ENCODE results near the gene SLC1A2. TPM values are rescaled to one million over a fixed set of nuclear protein-coding genes. Genes with fewer than 3 reads are reported as not detected.

SLC1A2 gene
- total RNA-seq, 1 donor from 2014 or later = 0.10 TPM

DNA sequence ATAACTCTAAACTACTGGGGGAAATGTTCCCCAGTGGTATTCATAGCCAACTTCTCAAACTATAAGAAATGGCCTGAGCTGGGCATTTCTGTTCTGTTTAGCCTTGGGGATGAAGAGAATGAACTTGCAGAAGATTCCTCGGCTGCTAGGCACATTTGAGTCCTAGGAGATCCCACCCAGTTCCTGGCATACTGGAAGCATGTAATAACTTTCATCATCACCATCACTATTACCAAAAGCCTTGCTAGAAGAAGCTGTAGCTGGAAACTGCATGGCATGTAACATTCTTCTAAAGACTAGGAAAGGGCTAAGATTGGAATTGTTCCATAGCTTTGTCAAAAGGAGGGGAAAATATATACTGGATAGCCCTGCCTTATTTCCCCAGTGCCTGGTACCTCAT, 40.1 kb upstream of the SLC1A2 start:
- TF ChIP-seq, protein P1, sequence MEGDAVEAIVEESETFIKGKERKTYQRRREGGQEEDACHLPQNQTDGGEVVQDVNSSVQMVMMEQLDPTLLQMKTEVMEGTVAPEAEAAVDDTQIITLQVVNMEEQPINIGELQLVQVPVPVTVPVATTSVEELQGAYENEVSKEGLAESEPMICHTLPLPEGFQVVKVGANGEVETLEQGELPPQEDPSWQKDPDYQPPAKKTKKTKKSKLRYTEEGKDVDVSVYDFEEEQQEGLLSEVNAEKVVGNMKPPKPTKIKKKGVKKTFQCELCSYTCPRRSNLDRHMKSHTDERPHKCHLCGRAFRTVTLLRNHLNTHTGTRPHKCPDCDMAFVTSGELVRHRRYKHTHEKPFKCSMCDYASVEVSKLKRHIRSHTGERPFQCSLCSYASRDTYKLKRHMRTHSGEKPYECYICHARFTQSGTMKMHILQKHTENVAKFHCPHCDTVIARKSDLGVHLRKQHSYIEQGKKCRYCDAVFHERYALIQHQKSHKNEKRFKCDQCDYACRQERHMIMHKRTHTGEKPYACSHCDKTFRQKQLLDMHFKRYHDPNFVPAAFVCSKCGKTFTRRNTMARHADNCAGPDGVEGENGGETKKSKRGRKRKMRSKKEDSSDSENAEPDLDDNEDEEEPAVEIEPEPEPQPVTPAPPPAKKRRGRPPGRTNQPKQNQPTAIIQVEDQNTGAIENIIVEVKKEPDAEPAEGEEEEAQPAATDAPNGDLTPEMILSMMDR (IDR thresholded peaks at IDR 0.05) = no peak
- no peaks in the 10 kb centered on the region for H3K36me3 Mint-ChIP-seq (ENCODE audit: low read depth)
- H3K9me3 Mint-ChIP-seq (ENCODE audit: low read depth) = no peaks in the 10 kb centered on the region
- no peak overlapping the region for H3K27ac Mint-ChIP-seq (ENCODE audit: unreplicated experiment)
- DNase-seq (ENCODE audit: low spot score) = no peak
- no peak overlapping the region for H3K4me3 Mint-ChIP-seq (ENCODE audit: unreplicated experiment)
- H3K27me3 Mint-ChIP-seq (ENCODE audit: low read depth) = peaks cover 43% of the 10 kb centered on the region
- H3K4me1 Mint-ChIP-seq (ENCODE audit: low read depth) = peaks cover 9% of the 10 kb centered on the region

- TF ChIP-seq, protein P1 (IDR thresholded peaks at IDR 0.05) = no peak
- Mint-ChIP-seq H3K9me3 (ENCODE audit: low read depth) (no peaks in the 10 kb centered on the region), H3K36me3 (ENCODE audit: low read depth) (no peaks in the 10 kb centered on the region), H3K4me3 (ENCODE audit: unreplicated experiment) (no peak overlapping the region), H3K27ac (ENCODE audit: unreplicated experiment) (no peak overlapping the region), H3K4me1 (ENCODE audit: low read depth) (peaks cover 9% of the 10 kb centered on the region), H3K27me3 (ENCODE audit: low read depth) (peaks cover 41% of the 10 kb centered on the region)
- no peak for DNase-seq (ENCODE audit: low spot score)
Measured at GRCh38 chr11:35458846-35459245, 39.5 kb upstream of the SLC1A2 start.

DNA sequence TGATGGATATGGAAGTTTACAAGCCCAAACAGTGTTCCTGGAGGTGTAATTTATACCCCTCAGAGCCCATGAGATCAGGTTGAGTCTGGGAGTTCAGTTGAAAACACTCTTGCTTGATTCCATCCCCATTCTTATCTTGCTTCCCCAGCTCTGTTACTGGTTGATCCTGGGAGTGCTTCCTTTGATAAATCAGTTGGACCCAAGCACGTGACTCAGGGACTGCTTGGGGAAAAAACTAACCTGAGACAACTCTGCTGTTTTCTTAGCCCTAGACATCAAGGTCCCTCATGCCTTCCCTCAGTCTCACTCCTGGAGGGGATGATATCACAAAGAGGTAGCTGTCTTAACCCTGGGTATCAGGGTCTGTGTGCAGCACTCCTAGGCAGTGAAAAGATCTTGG, 35.0 kb upstream of the SLC1A2 start:
- H3K27me3 Mint-ChIP-seq (ENCODE audit: low read depth) = peaks cover 46% of the 10 kb centered on the region
- TF ChIP-seq, protein P1 (IDR thresholded peaks at IDR 0.05) = no peak
- H3K9me3 Mint-ChIP-seq (ENCODE audit: low read depth) = peaks cover 10% of the 10 kb centered on the region
- DNase-seq (ENCODE audit: low spot score) = no peak
- no peaks in the 10 kb centered on the region for H3K36me3 Mint-ChIP-seq (ENCODE audit: low read depth)
- H3K4me3 Mint-ChIP-seq (ENCODE audit: unreplicated experiment) = no peak overlapping the region
- H3K4me1 Mint-ChIP-seq (ENCODE audit: low read depth) = peaks cover 8% of the 10 kb centered on the region
- no peak overlapping the region for H3K27ac Mint-ChIP-seq (ENCODE audit: unreplicated experiment)

DNA sequence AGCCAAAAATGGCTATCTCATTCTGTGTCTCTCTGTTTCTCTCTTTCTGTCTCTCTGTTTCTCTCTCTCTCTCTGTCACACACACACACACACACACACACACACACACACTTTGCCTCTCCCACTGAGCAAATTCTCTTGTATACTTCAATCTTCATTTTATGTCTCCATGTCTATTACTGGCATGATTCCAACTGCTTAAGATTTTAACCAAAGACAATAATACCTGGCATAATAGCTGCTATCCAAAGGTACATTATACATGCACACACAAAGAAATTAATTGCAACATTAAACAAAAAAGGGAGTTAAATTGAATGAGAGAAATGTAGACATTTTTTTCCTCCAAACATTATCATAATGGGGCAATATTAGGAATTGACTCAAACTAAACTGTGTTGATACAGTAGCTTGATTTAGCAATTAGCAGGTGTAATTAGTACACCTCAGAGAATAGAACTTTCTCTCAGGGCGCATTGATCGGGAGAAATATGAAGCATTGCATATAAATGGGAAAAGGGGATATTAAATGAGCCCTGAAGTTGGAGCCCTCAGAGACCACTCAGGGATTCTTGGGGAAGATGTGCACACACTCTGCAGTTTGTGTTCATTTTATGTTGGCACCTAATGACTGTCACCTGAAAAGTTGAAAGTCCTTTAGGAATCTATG, 17.4 kb upstream of the SLC1A2 start:
- TF ChIP-seq, protein P1 (IDR thresholded peaks at IDR 0.05) = no peak
- Mint-ChIP-seq H3K4me3 (ENCODE audit: unreplicated experiment) (no peak overlapping the region), H3K36me3 (ENCODE audit: low read depth) (peaks cover 6% of the 10 kb centered on the region), H3K27ac (ENCODE audit: unreplicated experiment) (no peak overlapping the region), H3K9me3 (ENCODE audit: low read depth) (no peaks in the 10 kb centered on the region), H3K4me1 (ENCODE audit: low read depth) (no peaks in the 10 kb centered on the region), H3K27me3 (ENCODE audit: low read depth) (peaks cover 79% of the 10 kb centered on the region)
- no peak for DNase-seq (ENCODE audit: low spot score)

GRCh38 chr11:35433588-35433987, 14.2 kb upstream of the SLC1A2 start:
- Mint-ChIP-seq H3K9me3 (ENCODE audit: low read depth) (no peaks in the 10 kb centered on the region), H3K27ac (ENCODE audit: unreplicated experiment) (no peak overlapping the region), H3K4me3 (ENCODE audit: unreplicated experiment) (no peak overlapping the region), H3K4me1 (ENCODE audit: low read depth) (peaks cover 3% of the 10 kb centered on the region), H3K27me3 (ENCODE audit: low read depth) (peaks cover 78% of the 10 kb centered on the region), H3K36me3 (ENCODE audit: low read depth) (peaks cover 3% of the 10 kb centered on the region)
- TF ChIP-seq, protein P1 (IDR thresholded peaks at IDR 0.05) = no peak
- no peak for DNase-seq (ENCODE audit: low spot score)

Measured in chondrocyte (in vitro differentiated cells).